Measurements from ENCODE around the gene TRMT10C. TPM values are rescaled to one million over a fixed set of nuclear protein-coding genes. Genes with fewer than 3 reads are reported as not detected.

The TRMT10C gene
- 27.5 TPM for polyA plus RNA-seq
- long read RNA-seq, donor 1, transcript TRMT10C-201 (2 exons, 1,819 nt): major isoform, 12 of 12 reads
- long read RNA-seq, donor 1, partial matches to known transcripts: 0 of 12 reads
- long read RNA-seq, donor 1, other reads (novel, unspliced or antisense): 0 of 12 reads
- long read RNA-seq, donor 2, transcript TRMT10C-201 (2 exons, 1,819 nt): major isoform, 35 of 35 reads
- long read RNA-seq, donor 2, partial matches to known transcripts: 0 of 35 reads
- long read RNA-seq, donor 2, other reads (novel, unspliced or antisense): 0 of 35 reads
- long read RNA-seq, donor 3: 0 reads
- long read RNA-seq, donor 4, transcript TRMT10C-201 (2 exons, 1,819 nt): major isoform, 7 of 7 reads
- long read RNA-seq, donor 4, partial matches to known transcripts: 0 of 7 reads
- long read RNA-seq, donor 4, other reads (novel, unspliced or antisense): 0 of 7 reads
- long read RNA-seq, donor 5, transcript TRMT10C-201 (2 exons, 1,819 nt): major isoform, 19 of 19 reads
- long read RNA-seq, donor 5, partial matches to known transcripts: 0 of 19 reads
- long read RNA-seq, donor 5, other reads (novel, unspliced or antisense): 0 of 19 reads
- long read RNA-seq, donor 6, transcript TRMT10C-201 (2 exons, 1,819 nt): major isoform, 28 of 28 reads
- long read RNA-seq, donor 6, partial matches to known transcripts: 0 of 28 reads
- long read RNA-seq, donor 6, other reads (novel, unspliced or antisense): 0 of 28 reads
- long read RNA-seq, donor 7, transcript TRMT10C-201 (2 exons, 1,819 nt): major isoform, 16 of 1,896 reads
- long read RNA-seq, donor 7, partial matches to known transcripts: 1,880 of 1,896 reads
- long read RNA-seq, donor 7, other reads (novel, unspliced or antisense): 0 of 1,896 reads
- long read RNA-seq, donor 8, transcript TRMT10C-201 (2 exons, 1,819 nt): major isoform, 31 of 4,424 reads
- long read RNA-seq, donor 8, partial matches to known transcripts: 4,393 of 4,424 reads
- long read RNA-seq, donor 8, other reads (novel, unspliced or antisense): 0 of 4,424 reads
- long read RNA-seq, donor 9, transcript TRMT10C-201 (2 exons, 1,819 nt): major isoform, 25 of 25 reads
- long read RNA-seq, donor 9, partial matches to known transcripts: 0 of 25 reads
- long read RNA-seq, donor 9, other reads (novel, unspliced or antisense): 0 of 25 reads
- long read RNA-seq, donor 10, transcript TRMT10C-201 (2 exons, 1,819 nt): major isoform, 34 of 34 reads
- long read RNA-seq, donor 10, partial matches to known transcripts: 0 of 34 reads
- long read RNA-seq, donor 10, other reads (novel, unspliced or antisense): 0 of 34 reads
- long read RNA-seq, donor 11, transcript TRMT10C-201 (2 exons, 1,819 nt): major isoform, 21 of 21 reads
- long read RNA-seq, donor 11, partial matches to known transcripts: 0 of 21 reads
- long read RNA-seq, donor 11, other reads (novel, unspliced or antisense): 0 of 21 reads

DNA sequence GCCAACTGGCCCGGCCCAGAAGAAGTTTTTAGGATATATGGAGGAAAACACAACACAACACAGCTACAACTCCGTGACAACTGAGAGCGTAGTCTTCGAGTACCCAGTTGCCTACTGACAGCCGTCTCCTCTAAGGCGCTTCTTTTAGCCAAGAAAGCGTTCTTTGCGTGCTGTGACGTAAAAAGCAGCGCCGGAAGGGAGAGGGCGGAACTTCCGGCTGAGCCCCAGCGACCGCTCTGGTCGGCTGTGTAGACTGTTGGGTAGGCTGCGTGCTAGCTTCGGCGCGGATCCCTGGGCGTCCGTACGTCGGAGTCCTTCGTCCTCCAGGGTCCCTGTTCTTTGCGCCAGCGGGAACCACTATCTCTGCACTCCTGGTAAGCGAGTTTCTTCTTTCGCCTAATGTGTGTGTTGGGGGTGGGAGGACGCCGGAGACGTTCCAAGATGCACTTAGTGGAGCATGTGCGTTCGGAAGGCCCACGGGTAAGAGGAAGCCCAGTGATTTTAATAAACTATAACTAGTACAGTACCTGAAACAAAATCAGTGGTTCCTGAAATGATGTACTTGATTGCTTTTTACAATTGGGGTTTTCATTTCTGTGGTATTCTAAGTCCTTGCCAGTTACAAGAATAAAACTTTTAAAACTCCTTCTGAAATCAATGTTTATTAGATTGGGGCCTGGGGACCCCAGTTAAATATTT, at the start of gene TRMT10C:
Gene TRMT10C (plus strand): TSS at position 239 of the 699 bp plus-strand sequence. CDS start 2,914 bp downstream, outside the sequence.
- Histone ChIP-seq H3K36me3 (ENCODE audit: control insufficient read depth, insufficient read depth, low read length) (peaks cover 13% of the 10 kb centered on the region), H3K27me3 (ENCODE audit: control insufficient read depth, insufficient read depth, low read length) (no peaks in the 10 kb centered on the region), H3K27ac (ENCODE audit: low read length) (peak within 1 kb of the TSS; percentile 87), H3K4me3 (ENCODE audit: low read length) (peak within 1 kb of the TSS; percentile 74), H3K4me1 (ENCODE audit: control insufficient read depth, insufficient read depth, low read length) (peaks cover 5% of the 10 kb centered on the region), H3K9me3 (ENCODE audit: control insufficient read depth, low read depth, low read length) (no peaks in the 10 kb centered on the region)
- 0% methylated on average over 3 of the region's 35 CpGs for WGBS (ENCODE audit: insufficient coverage, low lambda C conversion rate)
- peak; percentile 94 to 96 for DNase-seq

DNA sequence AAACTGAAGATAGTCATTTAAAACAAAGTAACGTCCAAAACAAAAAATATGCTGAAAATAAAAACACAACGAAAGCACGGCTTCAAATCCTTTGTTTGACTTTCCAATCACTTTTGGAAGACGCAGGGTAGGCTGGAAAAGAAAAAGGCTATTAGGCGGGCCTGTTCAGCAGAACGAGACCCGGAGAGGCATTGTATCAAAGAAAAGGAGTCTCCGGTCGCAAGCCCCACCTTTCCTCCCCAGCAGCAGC, 49.3 kb upstream of the TRMT10C start:
- no peak for DNase-seq
- H3K9me3 ChIP-seq (ENCODE audit: control insufficient read depth, low read depth, low read length): no peaks in the 10 kb centered on the region
- H3K27ac ChIP-seq (ENCODE audit: low read length): peak overlapping the region; percentile 91
- H3K4me1 ChIP-seq (ENCODE audit: control insufficient read depth, insufficient read depth, low read length): no peaks in the 10 kb centered on the region
- WGBS (ENCODE audit: insufficient coverage, low lambda C conversion rate): 3% methylated on average over 6 of the region's 9 CpGs
- peak overlapping the region; percentile 69 for H3K4me3 ChIP-seq (ENCODE audit: low read length)
- no peaks in the 10 kb centered on the region for H3K27me3 ChIP-seq (ENCODE audit: control insufficient read depth, insufficient read depth, low read length)
- H3K36me3 ChIP-seq (ENCODE audit: control insufficient read depth, insufficient read depth, low read length): no peaks in the 10 kb centered on the region

DNA sequence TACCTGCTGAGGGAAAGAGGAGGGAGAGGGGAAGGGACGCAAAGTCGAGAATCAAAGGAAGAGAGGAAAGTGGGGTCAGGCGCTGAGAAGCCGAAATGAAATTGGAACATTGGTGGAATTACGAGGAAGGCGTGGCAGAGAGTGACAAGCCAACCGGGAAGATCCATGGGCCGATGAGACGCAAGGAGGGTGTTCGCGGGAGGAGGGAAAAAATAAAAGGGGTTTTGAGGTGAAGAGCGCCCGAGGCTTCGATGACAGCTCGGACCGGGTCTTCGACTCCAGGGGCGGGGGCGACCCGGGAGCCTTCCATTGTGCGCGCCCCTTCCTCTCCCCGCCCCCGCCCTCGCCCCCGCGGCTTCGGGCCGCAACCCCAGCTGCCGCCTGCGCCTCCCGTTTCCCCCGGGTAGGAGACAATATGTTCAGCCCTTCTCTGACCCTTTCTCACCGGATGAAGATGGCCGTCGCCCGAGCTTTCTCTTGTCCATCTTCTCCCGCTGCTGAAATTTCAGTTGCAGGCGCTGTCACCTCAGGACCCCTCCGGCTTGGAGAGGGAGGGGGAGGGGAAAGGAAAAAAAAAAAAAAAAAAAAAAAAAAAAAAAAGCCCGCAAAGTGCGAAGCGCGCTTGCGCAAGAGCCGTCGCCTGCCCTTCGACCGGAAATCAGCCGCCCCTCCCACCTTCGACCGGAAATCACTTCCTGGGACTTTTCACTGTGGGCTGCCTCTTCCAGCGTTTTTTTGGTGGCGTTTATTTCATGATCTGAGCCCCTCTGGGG, 48.8 kb upstream of the TRMT10C start, which contains the start of gene SENP7:
Gene SENP7 (minus strand): TSS at position 567 of the 773 bp plus-strand sequence. CDS start 82 bp downstream, at position 485.
- Histone ChIP-seq H3K27ac (ENCODE audit: low read length) (peak within 1 kb of the TSS; percentile 91), H3K27me3 (ENCODE audit: control insufficient read depth, insufficient read depth, low read length) (no peaks in the 10 kb centered on the region), H3K36me3 (ENCODE audit: control insufficient read depth, insufficient read depth, low read length) (no peaks in the 10 kb centered on the region), H3K4me3 (ENCODE audit: low read length) (peak within 1 kb of the TSS; percentile 69), H3K4me1 (ENCODE audit: control insufficient read depth, insufficient read depth, low read length) (no peaks in the 10 kb centered on the region), H3K9me3 (ENCODE audit: control insufficient read depth, low read depth, low read length) (no peaks in the 10 kb centered on the region)
- no CpG with 5 or more reads among the region's 54 CpGs for WGBS (ENCODE audit: insufficient coverage, low lambda C conversion rate)
- DNase-seq: peak; percentile 85 to 88

DNA sequence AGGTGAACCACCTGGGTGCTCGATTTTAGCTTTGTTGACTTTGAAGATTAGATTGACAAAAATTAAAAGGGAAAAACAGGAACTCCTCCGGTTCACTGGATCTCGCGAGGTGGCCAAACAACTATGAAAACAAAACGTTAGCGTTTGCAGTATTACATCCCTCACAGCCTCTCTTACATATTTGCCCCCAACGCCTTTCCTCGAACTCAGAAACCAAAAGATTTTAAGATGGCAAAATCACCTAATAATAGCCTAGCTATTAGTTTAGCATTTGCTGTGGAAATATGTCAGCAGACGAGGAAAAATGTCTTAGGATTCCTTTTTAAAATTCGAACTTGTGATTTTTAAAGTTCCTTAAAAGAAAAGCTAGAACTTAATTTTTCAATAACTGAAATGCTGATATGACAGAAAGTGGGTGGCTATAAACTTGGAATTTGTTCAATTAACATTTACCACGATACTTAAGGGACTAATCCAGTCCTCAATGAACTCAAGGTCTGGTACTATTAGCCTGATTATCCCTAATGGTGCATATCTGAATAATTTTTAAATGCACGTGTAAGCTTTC, 48.2 kb upstream of the TRMT10C start:
- Histone ChIP-seq H3K4me3 (ENCODE audit: low read length) (peak overlapping the region; percentile 69), H3K4me1 (ENCODE audit: control insufficient read depth, insufficient read depth, low read length) (no peaks in the 10 kb centered on the region), H3K27me3 (ENCODE audit: control insufficient read depth, insufficient read depth, low read length) (peaks cover 5% of the 10 kb centered on the region), H3K9me3 (ENCODE audit: control insufficient read depth, low read depth, low read length) (no peaks in the 10 kb centered on the region), H3K36me3 (ENCODE audit: control insufficient read depth, insufficient read depth, low read length) (no peaks in the 10 kb centered on the region), H3K27ac (ENCODE audit: low read length) (peak overlapping the region; percentile 91)
- WGBS (ENCODE audit: insufficient coverage, low lambda C conversion rate): 77% methylated on average over 4 of the region's 12 CpGs
- DNase-seq: no peak

DNA sequence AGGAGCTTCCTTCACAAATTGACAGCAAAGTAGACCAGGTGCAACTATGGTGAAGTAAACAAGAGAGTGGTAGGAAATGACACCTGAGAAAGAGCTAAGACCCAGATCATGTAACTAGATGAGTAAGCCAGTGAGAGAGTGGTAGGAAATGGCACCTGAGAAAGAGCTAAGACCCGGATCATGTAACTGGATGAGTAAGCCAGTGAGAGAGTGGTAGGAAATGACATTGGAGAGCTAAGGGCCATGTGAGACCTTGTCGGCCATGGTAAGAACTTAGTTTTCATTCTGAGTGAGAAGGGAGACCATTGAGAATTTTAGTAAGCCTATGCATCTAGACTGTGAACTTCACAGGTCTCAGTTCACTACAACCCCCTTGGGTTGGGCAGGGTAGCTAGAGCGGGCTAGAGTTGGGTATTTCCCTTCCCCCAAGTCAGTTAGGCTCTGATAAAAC, 43.2 kb upstream of the TRMT10C start:
- peaks cover 6% of the 10 kb centered on the region for H3K4me1 ChIP-seq (ENCODE audit: control insufficient read depth, insufficient read depth, low read length)
- H3K36me3 ChIP-seq (ENCODE audit: control insufficient read depth, insufficient read depth, low read length): no peaks in the 10 kb centered on the region
- no CpG with 5 or more reads among the region's 3 CpGs for WGBS (ENCODE audit: insufficient coverage, low lambda C conversion rate)
- no peak overlapping the region for H3K27ac ChIP-seq (ENCODE audit: low read length)
- H3K9me3 ChIP-seq (ENCODE audit: control insufficient read depth, low read depth, low read length): no peaks in the 10 kb centered on the region
- H3K27me3 ChIP-seq (ENCODE audit: control insufficient read depth, insufficient read depth, low read length): peaks cover 8% of the 10 kb centered on the region
- DNase-seq: no peak
- no peak overlapping the region for H3K4me3 ChIP-seq (ENCODE audit: low read length)

DNA sequence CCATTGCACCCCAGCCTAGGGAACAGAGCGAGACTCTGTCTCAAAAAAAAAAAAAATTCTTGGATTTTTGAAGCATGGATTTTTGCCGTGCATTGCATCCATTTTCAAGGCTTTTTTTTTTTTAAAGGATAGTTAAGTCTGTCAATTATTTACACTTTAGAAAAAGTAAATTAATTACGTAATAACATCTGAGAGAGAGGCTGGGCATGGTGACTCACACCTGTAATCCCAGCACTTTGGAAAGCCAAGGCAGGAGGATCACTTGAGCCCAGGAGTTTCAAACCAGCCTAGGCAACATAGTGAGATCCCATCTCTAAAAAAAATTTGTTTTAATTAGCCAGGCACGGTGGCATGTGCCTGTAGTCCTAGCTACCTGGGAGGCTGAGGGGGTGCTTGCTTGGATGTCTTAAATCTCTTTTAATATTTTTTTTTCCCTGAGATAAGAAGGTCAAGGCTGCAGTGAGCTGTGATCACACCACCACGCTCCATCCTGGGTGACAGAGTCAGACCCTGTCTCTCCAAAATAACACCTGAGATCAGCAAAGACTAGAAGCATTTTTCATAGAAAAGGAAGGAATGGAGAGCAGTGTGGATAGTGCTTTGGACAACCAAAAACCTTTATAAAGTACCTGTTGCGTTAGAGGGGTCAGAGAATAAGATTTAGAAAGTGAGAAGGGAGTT, 41.8 kb upstream of the TRMT10C start:
- 60% methylated on average over 2 of the region's 6 CpGs for WGBS (ENCODE audit: insufficient coverage, low lambda C conversion rate)
- Histone ChIP-seq H3K4me3 (ENCODE audit: low read length) (no peak overlapping the region), H3K4me1 (ENCODE audit: control insufficient read depth, insufficient read depth, low read length) (peaks cover 6% of the 10 kb centered on the region), H3K9me3 (ENCODE audit: control insufficient read depth, low read depth, low read length) (no peaks in the 10 kb centered on the region), H3K27me3 (ENCODE audit: control insufficient read depth, insufficient read depth, low read length) (peaks cover 8% of the 10 kb centered on the region), H3K36me3 (ENCODE audit: control insufficient read depth, insufficient read depth, low read length) (no peaks in the 10 kb centered on the region), H3K27ac (ENCODE audit: low read length) (peak overlapping the region; percentile 19)
- peak; percentile 15 to 62 for DNase-seq

DNA sequence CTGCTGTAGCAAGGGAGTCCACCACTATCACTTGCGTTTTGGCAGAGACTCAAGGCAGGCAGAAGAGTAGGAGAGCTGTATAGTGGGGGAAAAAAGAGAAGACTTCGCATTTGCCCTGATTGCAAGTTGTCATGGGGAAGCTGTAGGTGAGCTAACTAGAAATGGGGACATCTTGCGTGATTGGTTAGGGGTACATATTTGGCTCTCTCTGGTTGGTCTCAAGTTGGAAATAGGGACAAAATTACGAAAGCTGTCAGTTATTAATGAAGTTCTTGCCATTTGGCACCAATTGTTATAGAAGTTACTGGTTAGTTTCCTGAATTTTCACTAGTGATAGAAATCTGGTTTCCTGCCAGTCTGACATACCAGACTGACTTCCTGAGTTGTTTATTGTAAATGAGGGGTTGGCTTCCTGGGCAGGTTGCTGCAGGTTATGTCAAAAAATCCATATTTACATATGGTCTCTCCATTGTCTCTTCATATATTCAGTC, 40.4 kb upstream of the TRMT10C start:
- Histone ChIP-seq H3K36me3 (ENCODE audit: control insufficient read depth, insufficient read depth, low read length) (no peaks in the 10 kb centered on the region), H3K27me3 (ENCODE audit: control insufficient read depth, insufficient read depth, low read length) (peaks cover 8% of the 10 kb centered on the region), H3K4me1 (ENCODE audit: control insufficient read depth, insufficient read depth, low read length) (peaks cover 6% of the 10 kb centered on the region), H3K27ac (ENCODE audit: low read length) (no peak overlapping the region), H3K9me3 (ENCODE audit: control insufficient read depth, low read depth, low read length) (no peaks in the 10 kb centered on the region), H3K4me3 (ENCODE audit: low read length) (no peak overlapping the region)
- WGBS (ENCODE audit: insufficient coverage, low lambda C conversion rate): no CpG with 5 or more reads among the region's 4 CpGs
- DNase-seq: no peak

DNA sequence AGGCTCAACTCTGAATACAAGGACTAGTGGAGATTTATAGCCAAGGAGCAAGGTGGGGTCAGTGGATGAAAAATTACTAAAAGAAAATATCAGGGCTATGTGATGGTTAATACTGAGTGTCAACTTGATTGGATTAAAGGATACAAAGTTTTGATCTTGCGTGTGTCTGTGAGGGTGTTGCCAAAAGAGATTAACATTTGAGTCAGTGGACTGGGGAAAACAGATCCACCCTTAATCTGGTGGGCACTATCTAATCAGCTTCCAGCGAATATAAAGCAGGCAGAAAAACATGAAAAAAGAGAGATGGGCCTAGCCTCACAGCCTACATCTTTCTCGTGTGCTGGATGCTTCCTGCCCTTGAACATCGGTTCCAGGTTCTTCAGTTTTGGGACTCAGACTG, 34.2 kb upstream of the TRMT10C start:
- Histone ChIP-seq H3K4me3 (ENCODE audit: low read length) (no peak overlapping the region), H3K36me3 (ENCODE audit: control insufficient read depth, insufficient read depth, low read length) (no peaks in the 10 kb centered on the region), H3K9me3 (ENCODE audit: control insufficient read depth, low read depth, low read length) (no peaks in the 10 kb centered on the region), H3K27me3 (ENCODE audit: control insufficient read depth, insufficient read depth, low read length) (no peaks in the 10 kb centered on the region), H3K27ac (ENCODE audit: low read length) (no peak overlapping the region), H3K4me1 (ENCODE audit: control insufficient read depth, insufficient read depth, low read length) (peaks cover 6% of the 10 kb centered on the region)
- WGBS (ENCODE audit: insufficient coverage, low lambda C conversion rate): no CpG with 5 or more reads among the region's 4 CpGs
- no peak for DNase-seq

Data from large intestine (tissue), 12 donors.